HepG2 (cell line): Measurements from ENCODE around the gene CLIC1. TPM values are rescaled to one million over a fixed set of nuclear protein-coding genes. Genes with fewer than 3 reads are reported as not detected.

Source experiments
- ATM ChIP-seq: fragments of 450-650 bp; IDR thresholded peaks from 2 replicates; pipeline ENCODE4 v1.7.1; 2017; ENCODE audit warnings: mild to moderate bottlenecking, borderline replicate concordance
- BCL6 ChIP-seq: IDR thresholded peaks from 2 replicates; pipeline ENCODE4 v1.6.1; 2016; ENCODE audit warnings: missing genetic modification reagents, missing compliant biosample characterization
- CBX1 ChIP-seq: IDR thresholded peaks from one replicate; pipeline ENCODE4 v1.6.1; 2016; ENCODE audit warnings: antibody characterized with exemption, low read depth
- FLYWCH1 ChIP-seq: sonication (generic); formaldehyde crosslinking; IDR thresholded peaks from 2 replicates; pipeline ENCODE4 v1.8.1; 2023; ENCODE audit warnings: mild to moderate bottlenecking, missing genetic modification reagents
- GATAD2A ChIP-seq: IDR thresholded peaks from 2 replicates; pipeline ENCODE4 v1.6.1; 2016
- MAFK ChIP-seq, 2 experiments: IDR thresholded peaks in 1 of 2; conservative IDR thresholded peaks in 1 of 2; 2 replicates each; pipeline ENCODE4 v1.6.1; 2011; ENCODE audit warnings: improper control_type of control experiment in 2 of 2, low read length in 2 of 2
- MXI1 ChIP-seq: IDR thresholded peaks from 3 replicates; pipeline ENCODE4 v1.6.1; 2012; ENCODE audit warnings: low read depth, low read length, inconsistent platforms, borderline replicate concordance
- REL ChIP-seq: sonication (generic); formaldehyde crosslinking; conservative IDR thresholded peaks from 2 replicates; pipeline ENCODE4 v1.8.0; 2022; ENCODE audit warnings: mild to moderate bottlenecking, missing genetic modification reagents, moderate library complexity
- SOX13 ChIP-seq, 3 experiments: fragments of 450-650 bp in 1 of 3; sonication (generic) in 1 of 3; formaldehyde crosslinking in 1 of 3; IDR thresholded peaks in 2 of 3; conservative IDR thresholded peaks in 1 of 3; 2 replicates each; pipeline versions ENCODE4 v1.5.0 to v1.6.1; 2016 to 2020; ENCODE audit warnings: antibody characterized with exemption in 1 of 3, mild to moderate bottlenecking in 1 of 3, missing compliant biosample characterization in 1 of 3, missing genetic modification reagents in 1 of 3, moderate library complexity in 1 of 3
- TBX2 ChIP-seq: sonication (generic); formaldehyde crosslinking; IDR thresholded peaks from 2 replicates; pipeline ENCODE4 v1.5.0; 2020; ENCODE audit warnings: missing genetic modification reagents, mild to moderate bottlenecking, borderline replicate concordance
- XRCC5 ChIP-seq: fragments of 200-400 bp; formaldehyde crosslinking; optimal IDR thresholded peaks from 2 replicates; pipeline ENCODE3; 2017; ENCODE audit warnings: mild to moderate bottlenecking, low read length
- YEATS2 ChIP-seq: sonication (generic); formaldehyde crosslinking; IDR thresholded peaks from 2 replicates; pipeline ENCODE4 v1.4.0; 2020; ENCODE audit warnings: missing genetic modification reagents, borderline replicate concordance
- ZNF24 ChIP-seq: fragments of 450-650 bp; IDR thresholded peaks from 2 replicates; pipeline ENCODE4 v1.6.1; 2017; ENCODE audit warnings: antibody characterized with exemption, mild to moderate bottlenecking
- ZNF264 ChIP-seq: sonication (generic); formaldehyde crosslinking; IDR thresholded peaks from 2 replicates; pipeline ENCODE4 v1.4.0; 2020; ENCODE audit warnings: missing genetic modification reagents
- polyA plus RNA-seq, 8 experiments: library from polyadenylated mRNA; depleted of rRNA in 3 of 8; stranded (reverse) in 7 of 8; unstranded in 1 of 8; fragments of >200 nt; fragmentation: Illumina TruSeq in 4 of 8; extraction: Trizol in 4 of 8; gene quantifications; 2 replicates each; pipeline versions ENCODE4 v1.2.1 to v1.2.3, GENCODE V29; 2011 to 2016; ENCODE audit warnings: low read depth in 4 of 8, missing spikeins in 1 of 8, mixed read lengths in 1 of 8; ENCODE audit not compliant: insufficient read depth in 1 of 8
- total RNA-seq, 5 experiments: library from RNA; depleted of rRNA; stranded (reverse); fragments of >200 nt; fragmentation: Illumina TruSeq; extraction: Trizol; gene quantifications; 2 replicates each; pipeline ENCODE4 v1.2.3, GENCODE V29; 2016; ENCODE audit warnings: low read depth in 1 of 5
- TF ChIP-seq, protein P1 (sequence below): sonication (generic); formaldehyde crosslinking; IDR thresholded peaks from 2 replicates; pipeline ENCODE4 v1.5.0; 2020; ENCODE audit warnings: missing genetic modification reagents, mild to moderate bottlenecking, borderline replicate concordance
- TF ChIP-seq, protein P2 (sequence below): sonication (generic); IDR thresholded peaks from 2 replicates; pipeline ENCODE4 v1.6.1; 2016; ENCODE audit warnings: low read depth, borderline replicate concordance
- TF ChIP-seq, protein P3 (sequence below): sonication (generic); formaldehyde crosslinking; IDR thresholded peaks from 2 replicates; pipeline ENCODE4 v1.5.1; 2020; ENCODE audit warnings: missing genetic modification reagents, mild to moderate bottlenecking, borderline replicate concordance
- TF ChIP-seq, protein P4 (sequence below): sonication (generic); formaldehyde crosslinking; IDR thresholded peaks from 2 replicates; pipeline ENCODE4 v1.5.1; 2020; ENCODE audit warnings: mild to moderate bottlenecking, missing genetic modification reagents, moderate library complexity
- TF ChIP-seq, protein P5 (sequence below): sonication (generic); formaldehyde crosslinking; IDR thresholded peaks from 2 replicates; pipeline ENCODE4 v1.4.0; 2020; ENCODE audit warnings: mild to moderate bottlenecking, missing genetic modification reagents
- TF ChIP-seq, protein P6 (sequence below): sonication (generic); formaldehyde crosslinking; IDR thresholded peaks from 2 replicates; pipeline ENCODE4 v1.4.0; 2020; ENCODE audit warnings: missing genetic modification reagents, mild to moderate bottlenecking, borderline replicate concordance

The CLIC1 gene
- total and polyA plus RNA-seq, 2 of the 13 experiments (the other 11 are each of a cell fraction or from before 2014, with no cell fraction given), result 602 to 891 TPM

DNA sequence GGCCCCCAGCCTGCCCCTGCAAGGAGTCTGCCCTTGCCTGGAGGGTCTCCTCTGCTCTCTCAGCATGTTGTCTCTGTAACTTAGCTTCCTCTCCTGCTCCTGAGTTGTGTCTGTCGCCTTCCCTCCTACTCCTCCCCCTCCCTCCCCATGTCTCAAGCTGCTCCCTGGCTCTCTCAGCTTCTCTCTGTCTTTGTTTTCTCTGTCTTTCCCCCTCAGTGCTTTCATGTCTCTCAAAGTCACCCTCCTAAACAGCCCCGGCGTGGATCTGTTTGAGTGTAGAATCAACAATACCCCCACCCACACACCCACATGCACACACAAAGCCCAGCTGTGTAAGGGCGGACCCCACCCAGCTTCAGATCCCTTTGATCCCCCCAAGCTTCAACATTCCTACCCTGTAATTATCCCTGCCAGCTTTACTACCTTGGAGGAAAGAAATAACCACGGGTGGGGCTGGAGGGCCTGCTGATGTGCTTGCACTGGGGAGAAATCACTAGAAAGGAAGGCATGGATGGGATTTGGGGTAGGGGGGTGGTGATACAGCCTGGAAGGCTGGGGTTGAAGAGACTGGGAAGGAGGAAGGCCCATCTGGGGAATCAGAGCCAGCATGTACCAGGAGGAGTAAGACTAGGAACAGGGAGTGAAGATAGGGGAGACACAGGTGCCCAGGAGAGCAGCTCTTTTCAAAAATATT, 22.2 kb downstream of the CLIC1 start (continued):
- TF ChIP-seq, protein P1, sequence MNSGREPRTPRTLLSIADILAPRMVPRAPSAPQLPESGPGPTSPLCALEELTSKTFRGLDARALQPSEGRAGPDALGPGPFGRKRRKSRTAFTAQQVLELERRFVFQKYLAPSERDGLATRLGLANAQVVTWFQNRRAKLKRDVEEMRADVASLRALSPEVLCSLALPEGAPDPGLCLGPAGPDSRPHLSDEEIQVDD, result no peak
- no peak for TF ChIP-seq SOX13 (IDR thresholded peaks at IDR 0.05)
- peak in 1 of 2 experiments; percentile 71; a peak in 2 of 4 replicates for TF ChIP-seq SOX13 (CRISPR knock-in tag; conservative IDR thresholded peaks at IDR 0.05 in 1 of 2, IDR thresholded peaks at IDR 0.05 in 1 of 2)
- TF ChIP-seq FLYWCH1, result no peak
- no peak for TF ChIP-seq ZNF24
- TF ChIP-seq, protein P2, sequence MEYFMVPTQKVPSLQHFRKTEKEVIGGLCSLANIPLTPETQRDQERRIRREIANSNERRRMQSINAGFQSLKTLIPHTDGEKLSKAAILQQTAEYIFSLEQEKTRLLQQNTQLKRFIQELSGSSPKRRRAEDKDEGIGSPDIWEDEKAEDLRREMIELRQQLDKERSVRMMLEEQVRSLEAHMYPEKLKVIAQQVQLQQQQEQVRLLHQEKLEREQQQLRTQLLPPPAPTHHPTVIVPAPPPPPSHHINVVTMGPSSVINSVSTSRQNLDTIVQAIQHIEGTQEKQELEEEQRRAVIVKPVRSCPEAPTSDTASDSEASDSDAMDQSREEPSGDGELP, result peak; percentile 45; the same call in 1 of the 2 replicates
- TF ChIP-seq, protein P3, sequence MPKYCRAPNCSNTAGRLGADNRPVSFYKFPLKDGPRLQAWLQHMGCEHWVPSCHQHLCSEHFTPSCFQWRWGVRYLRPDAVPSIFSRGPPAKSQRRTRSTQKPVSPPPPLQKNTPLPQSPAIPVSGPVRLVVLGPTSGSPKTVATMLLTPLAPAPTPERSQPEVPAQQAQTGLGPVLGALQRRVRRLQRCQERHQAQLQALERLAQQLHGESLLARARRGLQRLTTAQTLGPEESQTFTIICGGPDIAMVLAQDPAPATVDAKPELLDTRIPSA, result no peak
- peak; percentile 43; the same call in 1 of the 2 replicates for TF ChIP-seq GATAD2A (CRISPR knock-in tag)
- TF ChIP-seq MAFK (conservative IDR thresholded peaks at IDR 0.05 in 1 of 2, IDR thresholded peaks at IDR 0.05 in 1 of 2; ENCODE audit: low read length in 2 of 2), result no peak
- TF ChIP-seq REL (CRISPR knock-in tag), result no peak
- TF ChIP-seq, protein P4, sequence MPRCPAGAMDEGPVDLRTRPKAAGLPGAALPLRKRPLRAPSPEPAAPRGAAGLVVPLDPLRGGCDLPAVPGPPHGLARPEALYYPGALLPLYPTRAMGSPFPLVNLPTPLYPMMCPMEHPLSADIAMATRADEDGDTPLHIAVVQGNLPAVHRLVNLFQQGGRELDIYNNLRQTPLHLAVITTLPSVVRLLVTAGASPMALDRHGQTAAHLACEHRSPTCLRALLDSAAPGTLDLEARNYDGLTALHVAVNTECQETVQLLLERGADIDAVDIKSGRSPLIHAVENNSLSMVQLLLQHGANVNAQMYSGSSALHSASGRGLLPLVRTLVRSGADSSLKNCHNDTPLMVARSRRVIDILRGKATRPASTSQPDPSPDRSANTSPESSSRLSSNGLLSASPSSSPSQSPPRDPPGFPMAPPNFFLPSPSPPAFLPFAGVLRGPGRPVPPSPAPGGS (CRISPR knock-in tag), result no peak
- no peak for TF ChIP-seq CBX1
- TF ChIP-seq XRCC5, result peak; percentile 31
- TF ChIP-seq ZNF264 (CRISPR knock-in tag), result no peak
- no peak for TF ChIP-seq ATM
- no peak for TF ChIP-seq BCL6 (CRISPR knock-in tag)
- TF ChIP-seq, protein P5, sequence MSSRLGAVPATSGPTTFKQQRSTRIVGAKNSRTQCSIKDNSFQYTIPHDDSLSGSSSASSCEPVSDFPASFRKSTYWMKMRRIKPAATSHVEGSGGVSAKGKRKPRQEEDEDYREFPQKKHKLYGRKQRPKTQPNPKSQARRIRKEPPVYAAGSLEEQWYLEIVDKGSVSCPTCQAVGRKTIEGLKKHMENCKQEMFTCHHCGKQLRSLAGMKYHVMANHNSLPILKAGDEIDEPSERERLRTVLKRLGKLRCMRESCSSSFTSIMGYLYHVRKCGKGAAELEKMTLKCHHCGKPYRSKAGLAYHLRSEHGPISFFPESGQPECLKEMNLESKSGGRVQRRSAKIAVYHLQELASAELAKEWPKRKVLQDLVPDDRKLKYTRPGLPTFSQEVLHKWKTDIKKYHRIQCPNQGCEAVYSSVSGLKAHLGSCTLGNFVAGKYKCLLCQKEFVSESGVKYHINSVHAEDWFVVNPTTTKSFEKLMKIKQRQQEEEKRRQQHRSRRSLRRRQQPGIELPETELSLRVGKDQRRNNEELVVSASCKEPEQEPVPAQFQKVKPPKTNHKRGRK (CRISPR knock-in tag), result no peak
- no peak for TF ChIP-seq MXI1
- peak; percentile 30; the same call in 1 of the 2 replicates for TF ChIP-seq TBX2
- no peak for TF ChIP-seq YEATS2
- TF ChIP-seq, protein P6, sequence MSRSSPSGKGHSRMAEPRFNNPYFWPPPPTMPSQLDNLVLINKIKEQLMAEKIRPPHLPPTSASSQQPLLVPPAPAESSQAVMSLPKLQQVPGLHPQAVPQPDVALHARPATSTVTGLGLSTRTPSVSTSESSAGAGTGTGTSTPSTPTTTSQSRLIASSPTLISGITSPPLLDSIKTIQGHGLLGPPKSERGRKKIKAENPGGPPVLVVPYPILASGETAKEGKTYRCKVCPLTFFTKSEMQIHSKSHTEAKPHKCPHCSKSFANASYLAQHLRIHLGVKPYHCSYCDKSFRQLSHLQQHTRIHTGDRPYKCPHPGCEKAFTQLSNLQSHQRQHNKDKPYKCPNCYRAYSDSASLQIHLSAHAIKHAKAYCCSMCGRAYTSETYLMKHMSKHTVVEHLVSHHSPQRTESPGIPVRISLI, result no peak
